GM23248 (cell line): Measurements from ENCODE around the gene TEAD1. TPM values are rescaled to one million over a fixed set of nuclear protein-coding genes. Genes with fewer than 3 reads are reported as not detected.

Source experiments
- DNase-seq: peaks from one replicate; pipeline ENCODE4 v3.0.0-alpha.2; 2015
- H2AFZ ChIP-seq: fragments of 200-600 bp; sonication (generic); 2 replicates; pipeline ENCODE4 v1.6.1; 2016; ENCODE audit warnings: antibody characterized with exemption
- H3F3A ChIP-seq: fragments of 200-600 bp; sonication (generic); 2 replicates; pipeline ENCODE4 v1.6.1; 2016; ENCODE audit warnings: mild to moderate bottlenecking, antibody characterized with exemption, mixed run types; ENCODE audit not compliant: insufficient read depth
- H3K27ac ChIP-seq: fragments of 200-600 bp; sonication (generic); 2 replicates; pipeline ENCODE4 v1.5.1; 2016; ENCODE audit warnings: mild to moderate bottlenecking
- H3K27me3 ChIP-seq: fragments of 200-600 bp; sonication (generic); replicated peaks from 2 replicates; pipeline ENCODE4 v1.6.1; 2016; ENCODE audit warnings: mild to moderate bottlenecking; ENCODE audit not compliant: insufficient read depth
- H3K36me3 ChIP-seq: fragments of 200-600 bp; sonication (generic); 2 replicates; pipeline ENCODE4 v1.6.1; 2016; ENCODE audit warnings: low read depth, mild to moderate bottlenecking
- H3K4me1 ChIP-seq: fragments of 200-600 bp; sonication (generic); 2 replicates; pipeline ENCODE4 v1.6.1; 2016; ENCODE audit warnings: mild to moderate bottlenecking; ENCODE audit not compliant: insufficient read depth
- H3K4me2 ChIP-seq: fragments of 200-600 bp; sonication (generic); one replicate; pipeline ENCODE4 v1.6.1; 2016; ENCODE audit warnings: mild to moderate bottlenecking; ENCODE audit not compliant: unreplicated experiment
- H3K4me3 ChIP-seq: fragments of 200-600 bp; sonication (generic); 2 replicates; pipeline ENCODE4 v1.5.1; 2016; ENCODE audit warnings: mild to moderate bottlenecking
- H3K79me2 ChIP-seq: fragments of 200-600 bp; sonication (generic); 2 replicates; pipeline ENCODE4 v1.6.1; 2016; ENCODE audit warnings: mild to moderate bottlenecking; ENCODE audit not compliant: insufficient read depth
- H3K9ac ChIP-seq: fragments of 200-600 bp; sonication (generic); 2 replicates; pipeline ENCODE4 v1.6.1; 2016; ENCODE audit warnings: mild to moderate bottlenecking
- H3K9me2 ChIP-seq: fragments of 200-600 bp; sonication (generic); 2 replicates; pipeline ENCODE4 v1.6.1; 2016; ENCODE audit warnings: mixed run types, mild to moderate bottlenecking, moderate library complexity; ENCODE audit not compliant: insufficient read depth
- H3K9me3 ChIP-seq: fragments of 200-600 bp; sonication (generic); one replicate; pipeline ENCODE4 v1.6.1; 2017; ENCODE audit warnings: low read depth
- H4K20me1 ChIP-seq: fragments of 200-600 bp; sonication (generic); 2 replicates; pipeline ENCODE4 v1.6.0; 2016; ENCODE audit not compliant: insufficient read depth
- EZH2 ChIP-seq: fragments of 200-600 bp; sonication (generic); IDR thresholded peaks from 2 replicates; pipeline ENCODE4 v1.6.1; 2018; ENCODE audit warnings: antibody characterized with exemption, mild to moderate bottlenecking; ENCODE audit not compliant: insufficient read depth, poor library complexity, severe bottlenecking
- EZH2phosphoT487 ChIP-seq: fragments of 200-600 bp; sonication (generic); IDR thresholded peaks from 2 replicates; pipeline ENCODE4 v1.6.1; 2018; ENCODE audit warnings: antibody characterized with exemption, moderate library complexity, mild to moderate bottlenecking, low read depth; ENCODE audit not compliant: insufficient read depth
- WGBS, 2 experiments: methylation state at CpG; one replicate each; pipeline ENCODE4 v1.1.6; 2015 to 2017; ENCODE audit warnings: low lambda C conversion rate in 2 of 2, low coverage in 1 of 2; ENCODE audit errors: missing lambda C conversion rate in 2 of 2; 5-methylcytosine and 5-hydroxymethylcytosine counted together
- in situ Hi-C: fragments of 300-500 bp; cut with MboI; formaldehyde crosslinking; loops from 2 replicates; pipeline ENCODE4 v1.15.0; 2020
- polyA plus RNA-seq: library from polyadenylated mRNA; unstranded; fragments of >200 nt; fragmentation: Nextera tagmentation; extraction: Ambion mirVana; gene quantifications from 2 replicates; pipeline ENCODE4 v1.2.1, GENCODE V29; 2016
- total RNA-seq: library from RNA; depleted of rRNA; stranded (reverse); fragments of >200 nt; shearing (Covaris generic); gene quantifications from 2 replicates; pipeline ENCODE4 v1.2.3, GENCODE V29; 2014

Gene TEAD1
- total and polyA plus RNA-seq, 2 experiments from 2014 or later, result 52.3 to 144 TPM

GRCh38 chr11:12973528-12974181 is 299.4 kb downstream of the TEAD1 start:
- no peak overlapping the region for H3K4me2 ChIP-seq
- no peak for DNase-seq
- no peaks in the 10 kb centered on the region for H3F3A ChIP-seq
- no peaks in the 10 kb centered on the region for H4K20me1 ChIP-seq
- no peaks in the 10 kb centered on the region for H3K9me2 ChIP-seq
- no peak overlapping the region for H2AFZ ChIP-seq
- no peak overlapping the region for H3K9ac ChIP-seq
- TF ChIP-seq EZH2 (no peak), EZH2phosphoT487 (no peak)
- no peaks in the 10 kb centered on the region for H3K9me3 ChIP-seq
- H3K27ac ChIP-seq, result no peak overlapping the region
- in situ Hi-C loops, result no loop called here
- H3K4me3 ChIP-seq, result no peak overlapping the region
- no peaks in the 10 kb centered on the region for H3K79me2 ChIP-seq
- H3K36me3 ChIP-seq, result no peaks in the 10 kb centered on the region
- H3K27me3 ChIP-seq, result peaks cover 12% of the 10 kb centered on the region
- H3K4me1 ChIP-seq, result no peaks in the 10 kb centered on the region
- 69 to 71% methylated on average over 1 of the region's 1 CpG for WGBS, 2 experiments

GRCh38 chr11:12975195-12975594 is 301.0 kb downstream of the TEAD1 start:
- no peaks in the 10 kb centered on the region for H4K20me1 ChIP-seq
- no peaks in the 10 kb centered on the region for H3K9me3 ChIP-seq
- peaks cover 16% of the 10 kb centered on the region for H3K27me3 ChIP-seq
- H3K36me3 ChIP-seq, result no peaks in the 10 kb centered on the region
- 44 to 48% methylated on average over 2 of the region's 2 CpGs for WGBS, 2 experiments
- H3K4me3 ChIP-seq, result no peak overlapping the region
- H3F3A ChIP-seq, result no peaks in the 10 kb centered on the region
- H3K4me2 ChIP-seq, result no peak overlapping the region
- H3K4me1 ChIP-seq, result no peaks in the 10 kb centered on the region
- H3K79me2 ChIP-seq, result no peaks in the 10 kb centered on the region
- no peak overlapping the region for H2AFZ ChIP-seq
- DNase-seq, result no peak
- TF ChIP-seq EZH2phosphoT487 (no peak), EZH2 (no peak)
- no peaks in the 10 kb centered on the region for H3K9me2 ChIP-seq
- no peak overlapping the region for H3K9ac ChIP-seq
- in situ Hi-C loops, result no loop called here
- H3K27ac ChIP-seq, result no peak overlapping the region

- H3K27ac ChIP-seq, result no peak overlapping the region
- no peaks in the 10 kb centered on the region for H3K36me3 ChIP-seq
- no peak overlapping the region for H2AFZ ChIP-seq
- H3K9ac ChIP-seq, result no peak overlapping the region
- no peaks in the 10 kb centered on the region for H3K4me1 ChIP-seq
- 55 to 56% methylated on average over 7 to 8 of the region's 8 CpGs for WGBS, 2 experiments
- no peak for TF ChIP-seq EZH2phosphoT487
- TF ChIP-seq EZH2, result no peak
- no peak overlapping the region for H3K4me3 ChIP-seq
- no peaks in the 10 kb centered on the region for H4K20me1 ChIP-seq
- no peaks in the 10 kb centered on the region for H3F3A ChIP-seq
- H3K4me2 ChIP-seq, result no peak overlapping the region
- no peak for DNase-seq
- H3K27me3 ChIP-seq, result peaks cover 36% of the 10 kb centered on the region
- H3K9me2 ChIP-seq, result no peaks in the 10 kb centered on the region
- in situ Hi-C loops, result no loop called here
- no peaks in the 10 kb centered on the region for H3K79me2 ChIP-seq
- no peaks in the 10 kb centered on the region for H3K9me3 ChIP-seq
These were observed 305.9 kb downstream of the TEAD1 start for GRCh38 chr11:12979928-12980689.

GRCh38 chr11:12981676-12982522 is 307.7 kb downstream of the TEAD1 start:
- Histone ChIP-seq H3K79me2 (no peaks in the 10 kb centered on the region), H3K4me3 (no peak overlapping the region)
- TF ChIP-seq EZH2, result no peak
- TF ChIP-seq EZH2phosphoT487, result no peak

More at GRCh38 chr11:12981676-12982522, 307.7 kb downstream of the TEAD1 start:
- Histone ChIP-seq H2AFZ (no peak overlapping the region), H3K36me3 (no peaks in the 10 kb centered on the region), H3K27me3 (peaks cover 42% of the 10 kb centered on the region), H3K9me2 (no peaks in the 10 kb centered on the region), H3F3A (no peaks in the 10 kb centered on the region), H3K27ac (no peak overlapping the region), H3K9me3 (no peaks in the 10 kb centered on the region), H4K20me1 (no peaks in the 10 kb centered on the region), H3K9ac (no peak overlapping the region), H3K4me1 (no peaks in the 10 kb centered on the region), H3K4me2 (no peak overlapping the region)
- in situ Hi-C loops, result no loop called here
- peak; percentile 31 for DNase-seq
- WGBS, 2 experiments, result 53 to 69% methylated on average over 3 of the region's 3 CpGs
